ENCODE data around the gene TOP3B. TPM values are rescaled to one million over a fixed set of nuclear protein-coding genes. Genes with fewer than 3 reads are reported as not detected.

Gene TOP3B
- total RNA-seq, 5 donors from 2014 or later (not counting 1 experiment from before 2014, with no cell fraction given) = 58.9 to 90.6 (median 65.9) TPM

- 89% methylated on average over 9 of the region's 16 CpGs for WGBS (ENCODE audit: insufficient coverage)
- peak overlapping the region in 1 of 2 donors; percentile 2 for H3K27ac Mint-ChIP-seq
- ChIA-PET POLR2A (no interaction called here), CTCF (no interaction called here)
- Histone ChIP-seq H3K27me3 (replicated peaks in 1 of 2; ENCODE audit: control insufficient read depth in 2 of 2, extremely low read depth in 1 of 2, insufficient read depth in 2 of 2, low read length in 1 of 2) (peaks cover 0 to 4% of the 10 kb centered on the region in 2 experiments), H3K4me3 (ENCODE audit: control insufficient read depth in 1 of 2, extremely low read depth in 1 of 2, low read length in 1 of 2) (no peak overlapping the region), H3K4me1 (ENCODE audit: control insufficient read depth in 1 of 2, extremely low read depth in 1 of 2, insufficient read depth in 2 of 2, low read length in 2 of 2) (peaks cover 0 to 19% of the 10 kb centered on the region in 2 experiments), H3K27ac (ENCODE audit: low read length) (no peak overlapping the region), H3K36me3 (ENCODE audit: control insufficient read depth in 2 of 2, extremely low read depth in 1 of 2, insufficient read depth in 1 of 2, low read length in 1 of 2) (peaks cover 8 to 17% of the 10 kb centered on the region in 2 donors), H3K9me3 (no peaks in the 10 kb centered on the region)
- peaks cover 5% of the 10 kb centered on the region for H3K36me3 Mint-ChIP-seq
- H3K4me3 Mint-ChIP-seq = no peak overlapping the region
- no peaks in the 10 kb centered on the region for H3K9me3 Mint-ChIP-seq
- ATAC-seq (replicated peaks in 1 of 4) (no peak), DNase-seq (no peak)
- no peaks in the 10 kb centered on the region for H3K27me3 Mint-ChIP-seq
- H3K4me1 Mint-ChIP-seq = peaks cover 21 to 31% (median 28%) of the 10 kb centered on the region in 3 donors
Measured at GRCh38 chr22:21947040-21948014, 35.3 kb downstream of the TOP3B start.

GRCh38 chr22:21946262-21946925 is 36.2 kb downstream of the TOP3B start:
- 95% methylated on average over 10 of the region's 12 CpGs for WGBS (ENCODE audit: insufficient coverage)
- Histone ChIP-seq H3K27me3 (replicated peaks in 1 of 2; ENCODE audit: control insufficient read depth in 2 of 2, extremely low read depth in 1 of 2, insufficient read depth in 2 of 2, low read length in 1 of 2) (no peaks in the 10 kb centered on the region), H3K4me1 (ENCODE audit: control insufficient read depth in 1 of 2, extremely low read depth in 1 of 2, insufficient read depth in 2 of 2, low read length in 2 of 2) (peaks cover 0 to 14% of the 10 kb centered on the region in 2 experiments), H3K36me3 (ENCODE audit: control insufficient read depth in 2 of 2, extremely low read depth in 1 of 2, insufficient read depth in 1 of 2, low read length in 1 of 2) (peaks cover 8 to 17% of the 10 kb centered on the region in 2 donors), H3K4me3 (ENCODE audit: control insufficient read depth in 1 of 2, extremely low read depth in 1 of 2, low read length in 1 of 2) (no peak overlapping the region), H3K9me3 (no peaks in the 10 kb centered on the region), H3K27ac (ENCODE audit: low read length) (no peak overlapping the region)
- ChIA-PET POLR2A (no interaction called here), CTCF (no interaction called here)
- H3K4me3 Mint-ChIP-seq = no peak overlapping the region
- no peak overlapping the region for H3K27ac Mint-ChIP-seq
- ATAC-seq (replicated peaks in 1 of 4) (no peak), DNase-seq (no peak)
- H3K36me3 Mint-ChIP-seq = peaks cover 5% of the 10 kb centered on the region
- peaks cover 20 to 33% (median 29%) of the 10 kb centered on the region in 3 donors for H3K4me1 Mint-ChIP-seq
- no peaks in the 10 kb centered on the region for H3K9me3 Mint-ChIP-seq
- H3K27me3 Mint-ChIP-seq = no peaks in the 10 kb centered on the region

GRCh38 chr22:21945453-21946261 is 36.9 kb downstream of the TOP3B start:
- Mint-ChIP-seq H3K4me3 (no peak overlapping the region), H3K27me3 (no peaks in the 10 kb centered on the region), H3K4me1 (peaks cover 22 to 33% (median 30%) of the 10 kb centered on the region in 3 donors), H3K36me3 (peaks cover 5% of the 10 kb centered on the region), H3K9me3 (no peaks in the 10 kb centered on the region), H3K27ac (no peak overlapping the region)
- Histone ChIP-seq H3K27me3 (replicated peaks in 1 of 2; ENCODE audit: control insufficient read depth in 2 of 2, extremely low read depth in 1 of 2, insufficient read depth in 2 of 2, low read length in 1 of 2) (no peaks in the 10 kb centered on the region), H3K4me1 (ENCODE audit: control insufficient read depth in 1 of 2, extremely low read depth in 1 of 2, insufficient read depth in 2 of 2, low read length in 2 of 2) (peaks cover 0 to 11% of the 10 kb centered on the region in 2 experiments), H3K9me3 (no peaks in the 10 kb centered on the region), H3K36me3 (ENCODE audit: control insufficient read depth in 2 of 2, extremely low read depth in 1 of 2, insufficient read depth in 1 of 2, low read length in 1 of 2) (peaks cover 8 to 17% of the 10 kb centered on the region in 2 donors), H3K27ac (ENCODE audit: low read length) (no peak overlapping the region), H3K4me3 (ENCODE audit: control insufficient read depth in 1 of 2, extremely low read depth in 1 of 2, low read length in 1 of 2) (no peak overlapping the region)
- no peak for ATAC-seq (replicated peaks in 1 of 4)
- WGBS (ENCODE audit: insufficient coverage) = 95% methylated on average over 13 of the region's 13 CpGs
- CTCF ChIA-PET = interaction anchor here in 1 of 2 donors (0.5 kb wide), 1 partner anchor 30 kb away, joined by 4 read pairs; no protein-coding TSS in a partner anchor
- DNase-seq = no peak
- POLR2A ChIA-PET = no interaction called here

GRCh38 chr22:21944871-21945270 is 37.7 kb downstream of the TOP3B start:
- Mint-ChIP-seq H3K9me3 (no peaks in the 10 kb centered on the region), H3K27ac (no peak overlapping the region), H3K4me3 (no peak overlapping the region), H3K4me1 (peaks cover 22 to 33% (median 29%) of the 10 kb centered on the region in 3 donors), H3K27me3 (no peaks in the 10 kb centered on the region), H3K36me3 (peaks cover 5% of the 10 kb centered on the region)
- POLR2A ChIA-PET = no interaction called here
- Histone ChIP-seq H3K36me3 (ENCODE audit: control insufficient read depth in 2 of 2, extremely low read depth in 1 of 2, insufficient read depth in 1 of 2, low read length in 1 of 2) (peaks cover 8 to 17% of the 10 kb centered on the region in 2 donors), H3K27me3 (replicated peaks in 1 of 2; ENCODE audit: control insufficient read depth in 2 of 2, extremely low read depth in 1 of 2, insufficient read depth in 2 of 2, low read length in 1 of 2) (no peaks in the 10 kb centered on the region), H3K4me1 (ENCODE audit: control insufficient read depth in 1 of 2, extremely low read depth in 1 of 2, insufficient read depth in 2 of 2, low read length in 2 of 2) (peaks cover 0 to 14% of the 10 kb centered on the region in 2 experiments), H3K4me3 (ENCODE audit: control insufficient read depth in 1 of 2, extremely low read depth in 1 of 2, low read length in 1 of 2) (no peak overlapping the region), H3K9me3 (no peaks in the 10 kb centered on the region), H3K27ac (ENCODE audit: low read length) (no peak overlapping the region)
- ATAC-seq (replicated peaks in 1 of 4) = no peak
- CTCF ChIA-PET = no interaction called here
- no peak for DNase-seq
- 100% methylated on average over 4 of the region's 7 CpGs for WGBS (ENCODE audit: insufficient coverage)

GRCh38 chr22:21943571-21944448 is 38.8 kb downstream of the TOP3B start:
- WGBS (ENCODE audit: insufficient coverage) = 95% methylated on average over 17 of the region's 18 CpGs
- ChIA-PET POLR2A (no interaction called here), CTCF (no interaction called here)
- Mint-ChIP-seq H3K36me3 (peaks cover 5% of the 10 kb centered on the region), H3K27me3 (no peaks in the 10 kb centered on the region), H3K27ac (peak overlapping the region in 1 of 2 donors; percentile 16), H3K4me3 (no peak overlapping the region), H3K9me3 (no peaks in the 10 kb centered on the region), H3K4me1 (peaks cover 27 to 36% (median 33%) of the 10 kb centered on the region in 3 donors)
- H3K27ac ChIP-seq (ENCODE audit: low read length) = no peak overlapping the region
- H3K9me3 ChIP-seq = no peaks in the 10 kb centered on the region
- ATAC-seq (replicated peaks in 1 of 4) (no peak), DNase-seq (no peak)
- H3K4me3 ChIP-seq (ENCODE audit: control insufficient read depth in 1 of 2, extremely low read depth in 1 of 2, low read length in 1 of 2) = no peak overlapping the region
- H3K4me1 ChIP-seq (ENCODE audit: control insufficient read depth in 1 of 2, extremely low read depth in 1 of 2, insufficient read depth in 2 of 2, low read length in 2 of 2) = peaks cover 0 to 15% of the 10 kb centered on the region in 2 experiments
- no peaks in the 10 kb centered on the region for H3K27me3 ChIP-seq (replicated peaks in 1 of 2; ENCODE audit: control insufficient read depth in 2 of 2, extremely low read depth in 1 of 2, insufficient read depth in 2 of 2, low read length in 1 of 2)
- H3K36me3 ChIP-seq (ENCODE audit: control insufficient read depth in 2 of 2, extremely low read depth in 1 of 2, insufficient read depth in 1 of 2, low read length in 1 of 2) = peaks cover 8 to 17% of the 10 kb centered on the region in 2 donors

Data from T-cell (primary cell).